Astrocyte (in vitro differentiated cells and primary cell): ENCODE data around the gene TNFAIP8L3.

Experiments
- CTCF ChIP-seq: IDR thresholded peaks from 2 replicates; pipeline ENCODE4 v1.5.1; 2011; ENCODE audit warnings: low read depth, mild to moderate bottlenecking, inconsistent platforms, low read length, moderate library complexity; ENCODE audit not compliant: insufficient read depth
- EZH2 ChIP-seq: IDR thresholded peaks from 2 replicates; pipeline ENCODE4 v1.6.1; 2012; ENCODE audit warnings: mild to moderate bottlenecking, low read length, inconsistent platforms; ENCODE audit not compliant: insufficient read depth

- TF ChIP-seq CTCF (no peak), EZH2 (no peak)
Observed at GRCh38 chr15:51119120-51119519, 24.4 kb upstream of the TNFAIP8L3 start.
